ENCODE results near the gene PYCR2.

The PYCR2 gene

DNA sequence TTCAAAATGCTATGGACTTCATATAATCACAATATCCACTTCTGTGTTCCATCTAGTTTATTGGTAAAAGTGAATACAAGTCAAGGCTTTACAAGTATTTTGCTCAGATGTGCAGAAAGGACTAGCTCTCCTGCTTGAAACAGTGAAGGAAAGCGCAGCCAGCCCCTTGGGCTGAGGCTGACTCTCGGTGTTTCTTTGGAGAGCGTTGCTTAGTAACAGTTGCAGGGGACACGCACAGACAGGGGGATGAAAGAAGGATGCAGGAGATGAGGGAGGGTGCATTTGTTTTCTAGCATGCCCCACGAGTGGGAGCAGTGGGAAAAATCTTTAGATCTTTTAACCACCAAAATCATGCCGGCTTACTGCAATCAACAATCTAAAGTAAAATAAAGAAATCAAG, 9.1 kb downstream of the PYCR2 start:
- TF ChIP-seq, protein P1, sequence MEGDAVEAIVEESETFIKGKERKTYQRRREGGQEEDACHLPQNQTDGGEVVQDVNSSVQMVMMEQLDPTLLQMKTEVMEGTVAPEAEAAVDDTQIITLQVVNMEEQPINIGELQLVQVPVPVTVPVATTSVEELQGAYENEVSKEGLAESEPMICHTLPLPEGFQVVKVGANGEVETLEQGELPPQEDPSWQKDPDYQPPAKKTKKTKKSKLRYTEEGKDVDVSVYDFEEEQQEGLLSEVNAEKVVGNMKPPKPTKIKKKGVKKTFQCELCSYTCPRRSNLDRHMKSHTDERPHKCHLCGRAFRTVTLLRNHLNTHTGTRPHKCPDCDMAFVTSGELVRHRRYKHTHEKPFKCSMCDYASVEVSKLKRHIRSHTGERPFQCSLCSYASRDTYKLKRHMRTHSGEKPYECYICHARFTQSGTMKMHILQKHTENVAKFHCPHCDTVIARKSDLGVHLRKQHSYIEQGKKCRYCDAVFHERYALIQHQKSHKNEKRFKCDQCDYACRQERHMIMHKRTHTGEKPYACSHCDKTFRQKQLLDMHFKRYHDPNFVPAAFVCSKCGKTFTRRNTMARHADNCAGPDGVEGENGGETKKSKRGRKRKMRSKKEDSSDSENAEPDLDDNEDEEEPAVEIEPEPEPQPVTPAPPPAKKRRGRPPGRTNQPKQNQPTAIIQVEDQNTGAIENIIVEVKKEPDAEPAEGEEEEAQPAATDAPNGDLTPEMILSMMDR (conservative IDR thresholded peaks at IDR 0.05; ENCODE audit: low read depth, low read length): no peak
- H3K4me3 ChIP-seq (ENCODE audit: low read length): no peak overlapping the region
- DNase-seq (ENCODE audit: low read depth): no peak

DNA sequence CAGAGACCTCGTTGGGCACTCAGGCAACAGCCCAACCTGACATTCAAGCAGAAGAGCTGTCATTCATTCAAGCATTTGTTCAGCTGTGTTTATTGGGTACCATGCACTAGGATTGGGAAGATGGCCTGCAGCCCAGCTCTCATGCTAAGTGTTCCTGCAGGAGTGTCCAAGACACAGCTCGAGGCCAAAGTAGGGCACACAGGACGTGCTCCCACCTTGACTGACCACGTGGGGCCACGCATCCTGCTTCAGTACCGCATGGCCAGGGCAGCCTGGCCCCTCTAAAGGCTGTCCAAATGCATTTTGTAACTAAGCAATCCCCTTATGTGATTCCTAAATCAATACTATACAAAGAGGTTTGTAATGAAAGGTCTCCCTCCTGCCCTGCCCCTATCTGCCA, 9.7 kb downstream of the PYCR2 start:
- TF ChIP-seq, protein P1 (conservative IDR thresholded peaks at IDR 0.05; ENCODE audit: low read depth, low read length): no peak
- no peak for DNase-seq (ENCODE audit: low read depth)

DNA sequence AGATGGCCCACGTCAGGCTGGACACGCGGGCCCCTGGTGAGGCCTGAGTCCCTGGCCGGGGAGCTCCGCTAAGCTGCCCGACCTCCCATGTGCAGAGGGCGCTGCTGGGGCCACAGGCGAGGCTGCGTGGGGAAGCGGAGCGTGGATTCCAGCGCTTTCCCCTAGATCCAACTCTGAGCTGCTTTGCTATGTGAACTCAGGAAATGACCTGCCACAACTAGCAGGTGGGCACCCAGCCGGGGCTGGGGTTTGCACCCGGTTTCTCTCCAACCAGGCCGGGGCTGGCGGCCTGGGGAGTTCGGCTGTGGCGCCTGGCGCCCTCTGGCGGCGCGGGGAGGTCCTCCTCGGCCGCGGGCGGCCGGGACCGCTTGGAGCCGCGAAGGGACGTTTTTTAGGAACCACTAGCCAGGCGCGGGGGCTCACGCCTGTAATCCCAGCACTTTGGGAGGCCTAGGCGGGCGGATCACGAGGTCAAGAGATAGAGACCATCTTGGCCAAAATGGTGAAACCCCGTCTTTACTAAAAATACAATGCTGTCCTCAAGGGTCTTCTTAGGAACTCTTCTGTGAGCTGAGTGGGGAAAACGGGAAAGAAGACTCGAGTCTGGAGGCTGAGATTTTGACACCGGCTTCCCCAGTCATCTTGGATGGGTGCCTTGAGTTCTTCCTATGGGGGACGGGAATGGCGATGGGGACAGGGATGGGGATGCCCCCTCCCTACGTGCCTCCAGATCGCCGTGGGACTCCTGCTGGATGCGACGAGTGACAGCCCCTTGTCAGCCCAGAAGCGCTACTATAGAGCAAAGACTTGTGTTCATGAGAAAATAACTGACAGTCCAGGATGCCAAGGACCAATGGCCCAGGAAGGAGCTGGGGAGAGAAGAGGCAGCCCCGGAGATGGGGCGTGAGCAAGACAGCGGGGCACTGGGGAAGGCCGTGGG, 12.6 kb downstream of the PYCR2 start:
- H3K4me3 ChIP-seq (ENCODE audit: low read length): peak overlapping the region; percentile 17

More for the DNA sequence above, 9.7 kb downstream of the PYCR2 start:
- no peak overlapping the region for H3K4me3 ChIP-seq (ENCODE audit: low read length)

DNA sequence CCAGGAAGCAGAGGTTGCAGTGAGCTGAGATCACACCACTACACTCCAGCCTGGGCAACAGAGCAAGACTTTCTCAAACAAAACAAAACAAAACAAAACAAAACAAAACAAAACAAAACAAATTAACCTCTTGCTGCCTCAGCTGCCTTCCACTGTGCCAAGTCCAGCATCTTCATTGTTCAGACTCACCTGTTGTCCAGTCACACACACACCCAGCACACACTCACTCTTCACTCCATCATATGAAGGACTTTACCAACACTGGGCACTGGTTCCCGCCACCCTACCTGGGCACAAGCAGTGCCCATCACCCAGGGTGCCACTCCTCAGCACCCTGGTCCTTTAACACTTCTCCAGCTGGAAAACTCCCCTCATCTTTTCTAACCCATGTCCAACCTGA, 14.6 kb downstream of the PYCR2 start:
- no peak overlapping the region for H3K4me3 ChIP-seq (ENCODE audit: low read length)
- no peak for DNase-seq (ENCODE audit: low read depth)
- TF ChIP-seq, protein P1 (conservative IDR thresholded peaks at IDR 0.05; ENCODE audit: low read depth, low read length): no peak

More for the DNA sequence above, 12.6 kb downstream of the PYCR2 start:
- TF ChIP-seq, protein P1 (conservative IDR thresholded peaks at IDR 0.05; ENCODE audit: low read depth, low read length): peak; percentile 78
- DNase-seq (ENCODE audit: low read depth): no peak

DNA sequence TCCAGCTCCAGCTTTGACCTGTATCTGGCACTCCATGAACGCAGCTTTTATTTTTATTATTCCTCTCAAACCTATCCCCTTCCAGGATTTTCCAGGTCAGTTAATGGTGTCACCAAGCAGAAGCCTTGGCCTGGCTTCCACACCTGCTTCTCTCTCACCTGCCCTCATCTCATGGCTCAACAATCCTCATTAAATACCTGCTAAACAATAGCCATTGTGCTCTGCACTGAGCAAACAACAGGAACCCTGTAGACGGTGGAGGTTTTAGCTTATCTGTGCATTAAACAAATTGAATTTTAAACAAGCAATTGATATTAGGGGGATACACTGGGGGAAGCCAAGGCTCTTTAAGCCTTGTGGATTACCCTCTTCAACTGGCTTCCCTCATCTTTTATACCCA, 15.3 kb downstream of the PYCR2 start:
- TF ChIP-seq, protein P1 (conservative IDR thresholded peaks at IDR 0.05; ENCODE audit: low read depth, low read length): no peak
- no peak for DNase-seq (ENCODE audit: low read depth)

DNA sequence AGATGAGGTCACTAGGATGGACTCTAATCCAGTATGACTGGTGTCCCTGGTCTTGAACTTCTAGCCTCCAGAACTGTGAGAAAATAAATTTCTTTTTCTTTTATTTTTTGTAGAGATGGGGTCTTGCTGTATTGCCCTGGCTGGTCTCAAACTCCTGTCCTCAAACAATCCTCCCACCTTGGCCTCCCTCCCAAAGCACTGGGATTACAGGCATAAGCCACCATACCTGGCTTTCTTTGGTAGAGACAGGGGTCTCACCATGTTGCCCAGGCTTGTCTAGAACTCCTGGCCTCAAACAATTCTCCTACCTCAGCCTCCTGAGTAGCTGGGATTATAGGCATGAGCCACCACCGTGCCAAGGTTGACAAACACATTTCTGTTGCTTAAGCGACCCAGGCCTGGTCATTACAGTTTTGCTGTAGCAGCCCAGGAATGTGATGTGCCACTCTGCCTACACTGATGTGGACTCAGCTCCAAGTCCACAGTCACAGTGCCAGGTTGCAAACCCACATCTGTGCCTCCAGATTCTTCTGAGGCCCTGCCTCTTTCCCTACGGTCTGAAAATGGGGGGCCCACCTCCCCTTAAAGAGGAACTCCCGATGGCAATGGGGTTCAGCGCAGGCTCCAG, 15.9 kb downstream of the PYCR2 start:
- TF ChIP-seq, protein P1 (conservative IDR thresholded peaks at IDR 0.05; ENCODE audit: low read depth, low read length): no peak

More for the DNA sequence above, 15.3 kb downstream of the PYCR2 start:
- no peak overlapping the region for H3K4me3 ChIP-seq (ENCODE audit: low read length)

More for the DNA sequence above, 15.9 kb downstream of the PYCR2 start:
- DNase-seq (ENCODE audit: low read depth): no peak
- H3K4me3 ChIP-seq (ENCODE audit: low read length): no peak overlapping the region

Measured in retinal pigment epithelial cell (primary cell).